HG02798 (cell line): ENCODE data around the gene IBTK.
"Not testable (repeated sequence)": the region's sequence is repeated elsewhere in the genome, so short reads cannot be mapped to it uniquely, and the experiment has no call there.

Experiments used
- ATAC-seq: cut with Tn5 transposase; IDR thresholded peaks from one replicate; pipeline ENCODE4 v1.9.1; 2021; ENCODE audit warnings: mild to moderate bottlenecking; ENCODE audit not compliant: unreplicated experiment, poor library complexity

The IBTK gene

GRCh38 chr6:82247505-82248272 lies at the start of gene IBTK:
Gene IBTK, minus strand, starts transcription at chr6:82247744. Its CDS starts 7,258 bp downstream, at chr6:82240486.
- peak; percentile 92 for ATAC-seq

DNA sequence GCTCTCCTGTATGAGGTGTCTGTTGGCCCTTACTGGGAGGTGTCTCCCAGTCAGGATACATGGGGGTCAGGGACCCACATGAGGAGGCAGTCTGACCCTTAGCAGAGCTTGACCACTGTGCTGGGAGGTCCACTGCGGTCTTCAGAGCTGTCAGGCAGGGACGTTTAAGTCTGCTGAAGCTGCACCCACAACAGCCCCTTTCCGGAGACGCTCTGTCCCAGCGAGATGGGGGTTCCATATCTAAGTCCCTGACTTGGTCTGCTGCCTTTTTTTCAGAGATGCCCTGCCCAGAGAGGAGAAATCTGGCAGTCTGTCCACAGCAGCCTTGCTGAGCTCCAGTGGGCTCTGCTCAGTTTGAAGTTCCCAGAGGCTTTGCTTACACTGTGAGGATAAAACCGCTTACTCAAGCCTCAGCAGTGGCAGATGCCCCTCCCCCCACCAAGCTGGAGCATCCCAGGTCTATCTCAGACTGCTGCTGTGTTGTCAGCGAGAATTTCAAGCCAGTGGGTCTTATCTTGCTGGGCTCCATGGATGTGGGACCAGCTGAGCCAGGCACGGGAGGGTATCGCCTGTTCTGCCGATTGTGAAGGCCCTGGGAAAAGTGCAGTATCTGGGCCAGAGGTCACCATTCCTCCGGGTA lies 36.3 kb upstream of the IBTK start:
- ATAC-seq, result no peak

GRCh38 chr6:82281550-82281949 lies 34.0 kb upstream of the IBTK start:
- not testable (repeated sequence) for ATAC-seq

- no peak for ATAC-seq
These were observed 30.1 kb upstream of the IBTK start for GRCh38 chr6:82277686-82278085.

DNA sequence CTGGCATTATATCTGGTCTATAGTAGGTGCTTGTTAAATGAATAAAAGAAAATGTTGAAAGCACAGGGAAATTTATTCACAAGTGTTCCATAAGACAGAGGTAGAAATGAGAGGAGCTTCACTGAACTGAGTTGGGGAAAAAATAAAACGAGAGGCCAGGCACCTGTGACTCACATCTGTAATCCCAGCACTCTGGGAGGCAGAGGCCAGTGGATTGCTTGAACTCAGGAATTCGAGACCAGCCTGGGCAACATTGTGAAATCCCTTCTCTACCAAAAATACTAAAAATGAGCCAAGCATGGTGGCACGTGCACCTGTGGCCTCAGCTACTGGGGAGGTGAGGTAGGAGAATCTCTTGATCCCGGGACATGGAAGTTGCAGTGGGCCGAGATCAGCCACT lies 28.1 kb upstream of the IBTK start:
- ATAC-seq, result no peak

GRCh38 chr6:82273295-82273694 lies 25.8 kb upstream of the IBTK start:
- ATAC-seq, result no peak

- ATAC-seq, result peak; percentile 61
These were observed 23.5 kb upstream of the IBTK start for GRCh38 chr6:82270881-82271635.

DNA sequence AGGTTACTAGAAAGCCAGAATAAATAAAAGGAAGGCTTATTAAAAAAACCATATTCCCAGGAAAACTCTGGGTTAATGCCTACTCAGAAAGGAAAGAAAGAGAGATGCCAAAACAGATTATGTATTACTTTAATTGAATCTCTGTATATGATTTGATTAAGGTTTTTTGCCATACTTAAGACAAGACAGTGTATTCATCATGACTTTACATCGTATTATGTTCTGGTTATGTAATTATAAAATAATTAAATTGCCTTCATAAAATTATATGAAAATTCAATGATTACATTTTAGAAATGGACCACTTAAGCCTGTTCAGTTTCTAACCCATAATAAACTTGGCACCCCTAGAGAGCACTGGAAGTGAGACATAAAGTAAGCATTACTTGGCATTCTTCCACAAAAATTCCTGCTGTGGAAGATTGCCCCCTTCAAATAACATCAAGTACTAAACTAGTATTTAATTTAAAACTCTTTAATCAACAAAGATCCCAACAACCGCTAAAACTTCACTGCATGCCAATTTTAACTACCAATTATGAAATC lies 20.8 kb upstream of the IBTK start:
- no peak for ATAC-seq

DNA sequence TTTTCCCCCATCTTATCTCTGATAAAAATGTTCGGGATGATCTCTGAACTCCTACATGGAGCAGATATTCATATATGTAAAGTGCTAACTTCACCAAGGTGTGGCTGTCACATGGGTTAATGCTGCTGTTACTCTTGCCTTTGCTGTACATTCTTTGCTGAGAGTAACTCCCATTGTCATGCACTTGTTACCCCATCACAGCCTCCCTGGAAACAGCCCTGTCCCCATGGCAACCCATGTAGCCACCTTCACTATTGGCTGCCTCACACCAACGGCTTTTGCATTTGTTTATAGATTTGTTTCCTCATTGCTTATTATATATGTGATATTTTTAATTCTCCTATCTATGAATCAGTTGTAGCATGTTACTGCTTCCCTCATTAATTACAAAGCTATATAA lies 17.3 kb upstream of the IBTK start:
- no peak for ATAC-seq

GRCh38 chr6:82264321-82264720 lies 16.8 kb upstream of the IBTK start:
- ATAC-seq, result no peak

- no peak for ATAC-seq
These were observed 16.4 kb upstream of the IBTK start for GRCh38 chr6:82263916-82264315.

DNA sequence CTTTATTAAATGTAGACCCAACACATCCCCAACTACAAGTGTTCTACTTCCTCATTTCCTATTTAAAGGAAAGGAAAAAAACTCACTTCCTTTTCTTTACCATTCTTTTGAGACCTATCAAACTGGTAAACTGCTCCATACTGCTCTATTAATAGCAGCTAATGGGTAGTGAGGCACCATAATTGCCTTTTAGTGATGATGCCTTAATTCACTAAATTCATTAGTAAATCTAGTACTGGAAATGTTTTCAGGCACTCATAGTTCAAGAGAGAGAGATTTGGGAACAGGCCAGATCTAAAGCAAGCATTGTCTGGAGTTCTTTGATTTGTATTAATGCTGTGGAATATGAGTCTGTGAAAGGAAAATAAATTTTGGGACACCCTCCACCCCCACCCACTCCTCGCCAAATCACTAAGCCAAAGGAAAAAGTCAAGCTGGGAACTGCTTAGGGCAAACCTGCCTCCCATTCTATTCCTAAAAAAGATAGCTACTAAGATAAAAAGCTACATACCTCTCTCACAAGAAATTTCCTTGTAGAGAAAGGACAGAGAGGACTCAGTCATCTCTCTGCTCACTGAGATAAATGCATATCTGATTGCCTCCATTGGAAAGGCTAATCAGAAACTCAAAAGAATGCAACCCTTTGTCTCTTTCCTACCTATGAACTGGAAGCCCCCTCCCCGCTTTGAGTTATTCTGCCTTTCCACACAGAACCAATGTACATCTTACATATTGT lies 13.6 kb upstream of the IBTK start:
- ATAC-seq, result no peak

GRCh38 chr6:82259389-82259788 lies 11.8 kb upstream of the IBTK start:
- ATAC-seq, result no peak

DNA sequence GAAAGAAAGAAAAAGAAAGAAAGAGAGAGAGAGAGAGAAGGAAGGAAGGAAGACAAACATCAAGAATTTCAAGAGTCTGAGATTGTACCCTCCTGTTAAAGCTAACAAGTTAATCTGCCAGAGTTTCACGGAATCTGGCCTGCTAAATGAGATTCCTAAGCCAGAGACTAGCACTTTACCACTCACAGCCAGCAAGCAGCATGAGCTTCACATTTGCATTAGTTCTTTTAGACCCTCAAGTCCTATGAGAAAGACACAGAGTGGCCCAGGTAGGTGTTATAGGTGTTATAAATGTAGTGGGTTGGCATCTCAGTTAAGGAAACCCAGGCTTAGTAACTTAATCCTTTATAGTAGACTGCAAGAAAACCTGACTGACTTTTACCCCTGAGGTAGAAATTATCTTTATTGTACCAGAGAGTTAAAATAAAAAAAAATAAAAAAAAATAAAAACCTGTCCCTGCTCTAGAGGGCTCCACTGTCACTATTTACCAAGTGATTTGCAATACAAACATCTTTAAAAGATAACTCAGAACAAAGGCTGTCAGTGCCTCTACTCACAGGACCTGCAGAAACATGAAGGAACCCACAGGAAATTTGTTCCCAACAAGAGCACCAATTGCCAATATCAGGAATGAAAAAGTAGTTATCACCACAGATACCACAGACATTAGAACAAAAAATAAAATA lies 9.7 kb upstream of the IBTK start:
- ATAC-seq, result no peak

DNA sequence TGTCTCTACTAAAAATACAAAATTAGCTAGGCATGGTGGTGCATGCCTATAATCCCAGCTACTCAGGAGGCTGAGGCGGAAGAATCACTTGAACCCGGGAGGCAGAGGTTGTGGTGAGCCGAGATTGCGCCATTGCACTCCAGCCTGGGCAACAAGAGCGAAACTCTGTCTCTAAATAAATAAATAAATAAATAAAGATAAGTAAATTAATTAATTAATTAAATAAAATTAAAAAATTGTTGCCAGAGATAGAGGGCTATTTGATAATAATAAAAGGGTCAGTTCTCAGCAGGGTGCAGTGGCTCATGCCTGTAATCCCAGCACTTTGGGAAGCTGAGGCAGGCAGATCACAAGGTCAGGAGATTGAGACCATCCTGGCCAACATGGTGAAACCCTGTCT lies 7.2 kb upstream of the IBTK start:
- ATAC-seq, result not testable (repeated sequence)

DNA sequence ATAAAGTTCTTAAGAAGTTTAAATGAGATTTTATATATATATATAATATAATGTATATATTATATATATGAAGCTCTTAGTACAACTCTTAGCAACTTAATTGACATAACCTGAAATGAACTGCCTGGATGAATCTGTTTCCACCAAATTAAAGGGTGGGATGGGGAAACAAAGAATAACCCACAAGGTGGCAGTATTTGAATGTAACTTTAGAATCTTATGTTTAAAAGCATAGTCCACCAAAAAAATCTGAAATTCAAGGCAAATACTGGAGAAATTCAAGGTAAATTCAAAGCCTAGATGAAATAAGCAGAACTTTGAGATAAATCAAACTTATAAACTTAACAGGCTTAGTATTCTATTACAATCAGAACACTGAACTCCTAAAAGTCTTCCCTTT lies 4.4 kb upstream of the IBTK start:
- ATAC-seq, result no peak

DNA sequence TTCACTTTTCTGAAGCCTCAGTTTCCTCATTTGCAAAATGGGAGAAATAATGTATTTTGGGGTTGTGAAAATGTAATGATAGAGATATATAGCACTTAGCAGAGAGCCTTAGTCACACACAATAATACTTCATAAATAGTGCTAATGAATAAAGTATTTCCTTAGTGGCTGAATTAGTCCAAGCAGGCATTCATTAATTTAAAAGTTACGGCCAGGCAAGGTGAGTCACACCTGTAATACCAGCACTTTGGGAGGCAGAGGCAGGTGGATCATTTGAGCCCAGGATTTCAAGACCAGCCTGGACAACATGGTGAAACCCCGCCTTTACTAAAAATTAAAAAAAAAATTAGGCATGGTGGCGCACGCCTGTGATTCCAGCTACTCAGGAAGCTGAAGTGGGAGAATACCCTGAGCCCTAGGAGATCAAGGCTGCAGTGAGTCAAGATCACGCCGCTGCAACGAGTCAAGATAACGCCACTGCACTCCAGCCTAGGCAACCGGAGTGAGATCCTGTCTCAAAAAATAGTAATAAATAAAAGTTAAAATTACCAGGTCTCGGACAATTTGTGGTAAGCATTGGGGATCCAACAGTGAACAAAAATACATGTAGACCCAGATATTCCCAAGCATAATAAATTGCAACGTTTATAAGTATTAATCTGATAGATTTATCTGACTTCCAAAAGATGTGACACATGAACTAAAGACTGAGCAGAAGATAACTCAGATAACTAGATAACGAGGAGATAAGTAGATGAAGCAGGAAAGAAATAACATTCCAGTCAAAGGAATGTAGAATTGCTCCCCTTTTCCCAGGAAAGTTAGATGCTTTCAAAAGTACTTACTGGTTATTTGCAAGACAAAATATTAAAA lies 2.1 kb upstream of the IBTK start:
- ATAC-seq, result no peak

DNA sequence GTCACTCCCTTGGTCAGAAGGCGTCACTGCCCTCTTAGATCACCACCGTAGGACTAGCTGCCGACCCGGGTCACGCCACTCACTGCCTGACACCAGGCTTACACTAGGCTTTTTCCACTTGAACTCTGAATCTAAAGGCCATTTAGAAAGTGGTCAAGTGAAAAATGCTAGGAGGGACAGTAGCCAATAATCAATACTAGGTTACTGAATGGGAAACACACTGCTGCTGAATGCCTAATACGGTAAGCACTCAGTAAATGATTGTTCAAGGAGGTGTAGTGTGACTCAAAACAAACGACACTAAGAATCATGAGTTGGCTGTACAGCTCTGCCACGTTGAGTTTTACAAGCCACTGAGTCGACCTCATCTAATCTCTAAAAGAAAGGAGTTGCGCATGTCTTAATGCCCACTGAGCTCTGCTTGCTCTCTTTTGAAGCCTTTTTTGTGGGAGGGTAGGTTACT lies 760 bp upstream of the IBTK start:
- ATAC-seq, result peak; percentile 36
